Ovary (tissue), 9 donors: ENCODE measurements around the gene HAND2. TPM values are rescaled to one million over a fixed set of nuclear protein-coding genes. Genes with fewer than 3 reads are reported as not detected.

ENCODE experiments used
- DNase-seq, 5 donors: peaks; one replicate each; pipeline ENCODE4 v3.0.0-alpha.2; 2019 to 2020
- H3K27ac ChIP-seq, 2 donors: fragments of 200-600 bp; one replicate each; pipeline versions ENCODE4 v1.5.1 to v1.8.0; 2019 to 2022
- H3K27me3 ChIP-seq: fragments of 200-600 bp; one replicate; pipeline ENCODE4 v1.8.0; 2022
- H3K36me3 ChIP-seq: fragments of 200-600 bp; sonication (generic); one replicate; pipeline ENCODE4 v1.5.1; 2019
- H3K4me1 ChIP-seq: one replicate; pipeline ENCODE4 v1.8.1; 2013; ENCODE audit warnings: mild to moderate bottlenecking, moderate library complexity; ENCODE audit not compliant: insufficient read depth
- H3K4me3 ChIP-seq: fragments of 200-600 bp; sonication (generic); one replicate; pipeline ENCODE4 v1.5.1; 2017
- H3K9me3 ChIP-seq, 2 donors: fragments of 200-600 bp in 1 of 2; sonication (generic) in 1 of 2; one replicate each; pipeline versions ENCODE4 v1.5.1 to v1.8.1; 2013 to 2019; ENCODE audit warnings: mild to moderate bottlenecking in 1 of 2, moderate library complexity in 1 of 2
- EP300 ChIP-seq: sonication (generic); formaldehyde crosslinking; IDR thresholded peaks from one replicate; pipeline ENCODE4 v1.6.1; 2017; ENCODE audit warnings: antibody characterized with exemption
- POLR2A ChIP-seq: fragments of 450-650 bp; IDR thresholded peaks from one replicate; pipeline ENCODE4 v1.6.1; 2017; ENCODE audit warnings: antibody characterized with exemption, mild to moderate bottlenecking, moderate library complexity
- WGBS, 3 donors: extraction: QIAGEN DNeasy Blood & Tissue Kit in 1 of 3; methylation state at CpG; one replicate each; pipeline versions ENCODE4 v1.1.5 to v1.1.7; 2013 to 2017; 5-methylcytosine and 5-hydroxymethylcytosine counted together
- intact Hi-C, 4 donors: fragments of 100-400 bp; cut with DNase I; formaldehyde crosslinking; loops; one replicate each; pipeline versions ENCODE4 v1.11.0 to v1.15.1; 2022 to 2023
- polyA plus RNA-seq, 2 donors: library from polyadenylated mRNA; stranded (reverse); fragments of 200-250 nt in 1 of 2; fragments of 350-450 nt in 1 of 2; fragmentation: Illumina TruSeq in 1 of 2; extraction: RNeasy Lipid Tissue Mini Kit (QIAGEN cat#74804) in 1 of 2; gene quantifications; one replicate each; pipeline ENCODE4 v1.2.3, GENCODE V29; 2013 to 2014
- total RNA-seq, 7 donors: library from RNA; depleted of rRNA in 2 of 7; stranded (reverse); fragments of >200 nt in 2 of 7; fragmentation: NEBNext Ultra II Directional in 3 of 7; extraction: Animal tissue kit (Norgen Biotek cat#: 25700) in 3 of 7; gene quantifications; one replicate each; pipeline versions ENCODE4 v1.1.0 to v1.2.4, GENCODE V29; 2016 to 2023
- TF ChIP-seq, protein P1 (sequence below), 3 donors: fragments of 450-650 bp in 2 of 3; fragments of 200-600 bp in 1 of 3; IDR thresholded peaks; one replicate each; pipeline versions ENCODE4 v1.5.1 to v1.8.0; 2016 to 2022; ENCODE audit warnings: antibody characterized with exemption in 3 of 3, mild to moderate bottlenecking in 1 of 3
- donor health status: DM: no; HTN: no; CAD: no; lungs with moderate emphysema.
- donor health status: DM: no; HTN: no; CAD: no.
- donor health status: Bipolar disorder and iron deficiency.
- donor health status: DM: yes; HTN: yes; CAD: no.
- donor health status: DM: no; HTN: no; CAD: no.
- donor health status: DM: yes; HTN: yes; CAD: no.

Gene HAND2
- total and polyA plus RNA-seq, 9 donors = 12.9 to 99.9 (median 39.6) TPM

GRCh38 chr4:173477016-173477415 lies 53.0 kb downstream of the HAND2 start:
- intact Hi-C loops = loop anchor here in 1 of 4 donors (10.0 kb wide), 1 partner anchor 262 kb away; no protein-coding TSS in a partner anchor
- no peaks in the 10 kb centered on the region for H3K36me3 ChIP-seq
- no peak overlapping the region for H3K4me3 ChIP-seq
- no peaks in the 10 kb centered on the region for H3K4me1 ChIP-seq
- TF ChIP-seq, protein P1, sequence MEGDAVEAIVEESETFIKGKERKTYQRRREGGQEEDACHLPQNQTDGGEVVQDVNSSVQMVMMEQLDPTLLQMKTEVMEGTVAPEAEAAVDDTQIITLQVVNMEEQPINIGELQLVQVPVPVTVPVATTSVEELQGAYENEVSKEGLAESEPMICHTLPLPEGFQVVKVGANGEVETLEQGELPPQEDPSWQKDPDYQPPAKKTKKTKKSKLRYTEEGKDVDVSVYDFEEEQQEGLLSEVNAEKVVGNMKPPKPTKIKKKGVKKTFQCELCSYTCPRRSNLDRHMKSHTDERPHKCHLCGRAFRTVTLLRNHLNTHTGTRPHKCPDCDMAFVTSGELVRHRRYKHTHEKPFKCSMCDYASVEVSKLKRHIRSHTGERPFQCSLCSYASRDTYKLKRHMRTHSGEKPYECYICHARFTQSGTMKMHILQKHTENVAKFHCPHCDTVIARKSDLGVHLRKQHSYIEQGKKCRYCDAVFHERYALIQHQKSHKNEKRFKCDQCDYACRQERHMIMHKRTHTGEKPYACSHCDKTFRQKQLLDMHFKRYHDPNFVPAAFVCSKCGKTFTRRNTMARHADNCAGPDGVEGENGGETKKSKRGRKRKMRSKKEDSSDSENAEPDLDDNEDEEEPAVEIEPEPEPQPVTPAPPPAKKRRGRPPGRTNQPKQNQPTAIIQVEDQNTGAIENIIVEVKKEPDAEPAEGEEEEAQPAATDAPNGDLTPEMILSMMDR (IDR thresholded peaks at IDR 0.05) = no peak
- TF ChIP-seq EP300 (no peak), POLR2A (no peak)
- WGBS, 3 donors = 37 to 54% (median 54%) methylated on average over 1 of the region's 1 CpG
- no peaks in the 10 kb centered on the region for H3K9me3 ChIP-seq
- no peak for DNase-seq
- no peak overlapping the region for H3K27ac ChIP-seq
- no peaks in the 10 kb centered on the region for H3K27me3 ChIP-seq

Other genes starting within 250 kb of the HAND2 start
- gene HMGB2, start 195.9 kb downstream of the HAND2 start, total RNA-seq = 100 to 1,000 TPM in 1 of 7 donors, 10 to 100 TPM in 6; 47.2 to 131 (median 63.5) TPM
- gene HMGB2, start 195.9 kb downstream of the HAND2 start, polyA plus RNA-seq = 100 to 1,000 TPM in 1 of 2 donors, 10 to 100 TPM in 1; 94.7 to 157 TPM
- gene SAP30, start 159.3 kb downstream of the HAND2 start, total RNA-seq = 10 to 100 TPM; 14.8 to 32.3 (median 17.1) TPM
- 10 to 100 TPM; 10.7 to 14.0 TPM for gene SAP30, start 159.3 kb downstream of the HAND2 start, polyA plus RNA-seq
- gene SCRG1, start 131.1 kb downstream of the HAND2 start, total RNA-seq = 1 to 10 TPM in 1 of 7 donors, under 1 TPM in 5, not detected in 1; 0.13 to 3.0 (median 0.34) TPM
- gene SCRG1, start 131.1 kb downstream of the HAND2 start, polyA plus RNA-seq = 1 to 10 TPM in 1 of 2 donors, under 1 TPM in 1; 0.08 to 2.5 TPM